Spleen (tissue), 11 donors: ENCODE measurements around the gene DDX17. TPM values are rescaled to one million over a fixed set of nuclear protein-coding genes. Genes with fewer than 3 reads are reported as not detected.

ENCODE experiments used
- DNase-seq: peaks from one replicate; pipeline ENCODE4 v3.0.0-alpha.2; 2020
- H3K27ac ChIP-seq, 8 donors: fragments of 200-600 bp; sonication (generic) in 7 of 8; 1 replicate in 4 of 8; 2 replicates in 4 of 8; pipeline versions ENCODE4 v1.5.0 to v1.8.0; 2016 to 2021; ENCODE audit warnings: inconsistent platforms in 4 of 8, mild to moderate bottlenecking in 4 of 8, moderate library complexity in 1 of 8
- H3K27me3 ChIP-seq, 7 donors: fragments of 200-600 bp; sonication (generic) in 6 of 7; replicated peaks in 1 of 7; 1 replicate in 4 of 7; 2 replicates in 3 of 7; pipeline versions ENCODE4 v1.5.0 to v1.8.0; 2016 to 2021; ENCODE audit warnings: inconsistent platforms in 3 of 7, mild to moderate bottlenecking in 1 of 7
- H3K36me3 ChIP-seq, 6 donors: fragments of 200-600 bp; sonication (generic) in 5 of 6; 1 replicate in 4 of 6; 2 replicates in 2 of 6; pipeline versions ENCODE4 v1.5.0 to v1.8.0; 2016 to 2021; ENCODE audit warnings: inconsistent platforms in 2 of 6
- H3K4me1 ChIP-seq, 6 donors: fragments of 200-600 bp; sonication (generic) in 5 of 6; 1 replicate in 3 of 6; 2 replicates in 3 of 6; pipeline versions ENCODE4 v1.5.0 to v1.8.0; 2016 to 2021; ENCODE audit warnings: inconsistent platforms in 3 of 6
- H3K4me3 ChIP-seq, 8 donors: fragments of 200-600 bp; sonication (generic) in 7 of 8; 1 replicate in 4 of 8; 2 replicates in 4 of 8; pipeline versions ENCODE4 v1.5.0 to v1.8.0; 2016 to 2021; ENCODE audit warnings: inconsistent platforms in 4 of 8, mild to moderate bottlenecking in 4 of 8, moderate library complexity in 2 of 8
- H3K9me3 ChIP-seq, 8 donors: fragments of 200-600 bp; sonication (generic) in 7 of 8; 1 replicate in 4 of 8; 2 replicates in 4 of 8; pipeline versions ENCODE4 v1.5.0 to v1.8.0; 2016 to 2021; ENCODE audit warnings: inconsistent platforms in 4 of 8
- POLR2A ChIP-seq, 3 donors: fragments of 450-650 bp; IDR thresholded peaks; one replicate each; pipeline ENCODE4 v1.5.1; 2017; ENCODE audit warnings: antibody characterized with exemption in 3 of 3, mild to moderate bottlenecking in 1 of 3
- POLR2AphosphoS5 ChIP-seq, 3 donors: sonication (generic); formaldehyde crosslinking; IDR thresholded peaks; one replicate each; pipeline ENCODE4 v1.5.1; 2017; ENCODE audit warnings: antibody characterized with exemption in 3 of 3
- WGBS, 5 donors: extraction: QIAGEN DNeasy Blood & Tissue Kit in 3 of 5; methylation state at CpG; one replicate each; pipeline versions ENCODE4 v1.1.5 to v1.1.7; 2013 to 2018; 5-methylcytosine and 5-hydroxymethylcytosine counted together
- intact Hi-C: fragments of 100-400 bp; cut with DNase I; formaldehyde crosslinking; loops from one replicate; pipeline ENCODE4 v1.15.0; 2023; ENCODE audit warnings: low total_unique reads
- polyA plus RNA-seq, 3 donors: library from polyadenylated mRNA; stranded (reverse); fragments of 200-250 nt; gene quantifications; one replicate each; pipeline ENCODE4 v1.2.1, GENCODE V29; 2013
- total RNA-seq, 7 donors: library from RNA; depleted of rRNA in 3 of 7; stranded (reverse); fragments of >200 nt in 3 of 7; fragmentation: NEBNext Ultra II Directional in 4 of 7; extraction: Animal tissue kit (Norgen Biotek cat#: 25700) in 4 of 7; gene quantifications; one replicate each; pipeline versions ENCODE4 v1.1.0 to v1.2.1, GENCODE V29; 2016 to 2021
- TF ChIP-seq, protein P1 (sequence below), 11 experiments: fragments of 200-600 bp in 7 of 11; fragments of 450-650 bp in 4 of 11; sonication (generic) in 4 of 11; IDR thresholded peaks in 8 of 11; conservative IDR thresholded peaks in 3 of 11; 1 replicate in 7 of 11; 2 replicates in 4 of 11; pipeline versions ENCODE4 v1.4.0 to v1.8.0; 2016 to 2021; ENCODE audit warnings: antibody characterized with exemption in 11 of 11, inconsistent platforms in 4 of 11, mild to moderate bottlenecking in 1 of 11
- donor health status: healthy with polysubstance abuse.
- donor health status: DM: no; HTN: no; CAD: no; lungs with moderate emphysema.
- donor health status: DM: no; HTN: no; CAD: no.
- donor health status: Bipolar disorder and iron deficiency.
- donor health status: healthy.
- donor health status: DM: no; HTN: no; CAD: no.
- donor health status: DM: yes; HTN: yes; CAD: no.

The DDX17 gene
- total and polyA plus RNA-seq, 10 donors, result 150 to 818 (median 606) TPM

DNA sequence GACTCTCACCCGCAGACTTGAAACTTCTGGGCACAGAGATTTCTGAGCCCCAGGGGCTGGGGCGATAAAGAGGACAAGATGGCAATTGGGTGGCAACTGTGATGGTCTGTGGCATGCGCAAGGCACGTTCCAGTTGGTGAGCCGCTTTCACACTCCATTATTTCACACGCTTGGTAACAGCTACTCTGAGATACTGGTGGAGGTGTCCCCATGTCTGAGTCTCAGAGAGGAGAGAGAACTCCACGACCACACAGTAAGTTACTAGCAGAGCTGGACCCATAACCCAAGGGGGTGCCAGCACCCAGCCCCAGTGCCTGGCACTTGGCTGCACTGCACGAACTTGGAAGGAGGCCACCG, 45.1 kb downstream of the DDX17 start:
- Histone ChIP-seq H3K4me1 (peaks cover 11 to 35% (median 25%) of the 10 kb centered on the region in 6 donors), H3K27me3 (peaks cover 0 to 100% (median 41%) of the 10 kb centered on the region in 7 donors), H3K27ac (no peak overlapping the region), H3K4me3 (peak overlapping the region in 2 of 8 donors; percentile 9 to 35), H3K36me3 (no peaks in the 10 kb centered on the region), H3K9me3 (no peaks in the 10 kb centered on the region)
- WGBS, 5 donors, result 49 to 60% (median 57%) methylated on average over 7 to 9 of the region's 9 CpGs
- TF ChIP-seq POLR2A (IDR thresholded peaks at IDR 0.05), result no peak
- TF ChIP-seq, protein P1, sequence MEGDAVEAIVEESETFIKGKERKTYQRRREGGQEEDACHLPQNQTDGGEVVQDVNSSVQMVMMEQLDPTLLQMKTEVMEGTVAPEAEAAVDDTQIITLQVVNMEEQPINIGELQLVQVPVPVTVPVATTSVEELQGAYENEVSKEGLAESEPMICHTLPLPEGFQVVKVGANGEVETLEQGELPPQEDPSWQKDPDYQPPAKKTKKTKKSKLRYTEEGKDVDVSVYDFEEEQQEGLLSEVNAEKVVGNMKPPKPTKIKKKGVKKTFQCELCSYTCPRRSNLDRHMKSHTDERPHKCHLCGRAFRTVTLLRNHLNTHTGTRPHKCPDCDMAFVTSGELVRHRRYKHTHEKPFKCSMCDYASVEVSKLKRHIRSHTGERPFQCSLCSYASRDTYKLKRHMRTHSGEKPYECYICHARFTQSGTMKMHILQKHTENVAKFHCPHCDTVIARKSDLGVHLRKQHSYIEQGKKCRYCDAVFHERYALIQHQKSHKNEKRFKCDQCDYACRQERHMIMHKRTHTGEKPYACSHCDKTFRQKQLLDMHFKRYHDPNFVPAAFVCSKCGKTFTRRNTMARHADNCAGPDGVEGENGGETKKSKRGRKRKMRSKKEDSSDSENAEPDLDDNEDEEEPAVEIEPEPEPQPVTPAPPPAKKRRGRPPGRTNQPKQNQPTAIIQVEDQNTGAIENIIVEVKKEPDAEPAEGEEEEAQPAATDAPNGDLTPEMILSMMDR (IDR thresholded peaks at IDR 0.05 in 8 of 11, conservative IDR thresholded peaks at IDR 0.05 in 3 of 11), result no peak
- TF ChIP-seq POLR2AphosphoS5 (IDR thresholded peaks at IDR 0.05), result no peak
- no peak for DNase-seq
- intact Hi-C loops, result no loop called here

DNA sequence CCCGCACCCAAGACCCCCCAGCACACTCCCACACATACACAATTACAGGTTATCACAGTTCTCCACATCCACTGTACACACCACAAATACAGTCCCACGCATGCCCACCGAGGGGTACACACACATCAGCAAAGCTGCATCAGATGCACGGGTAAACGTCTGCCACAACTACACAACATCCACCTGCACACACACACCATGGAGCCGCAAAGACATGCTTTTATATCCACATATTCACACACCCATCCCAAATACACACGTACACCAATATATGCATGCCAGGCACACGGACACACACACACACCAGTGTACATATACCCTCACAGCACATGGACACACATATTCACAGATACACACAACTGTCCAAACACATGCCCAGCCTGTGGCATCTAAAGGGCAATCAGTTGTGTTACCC, 45.7 kb downstream of the DDX17 start:
- Histone ChIP-seq H3K4me1 (peaks cover 11 to 41% (median 31%) of the 10 kb centered on the region in 6 donors), H3K4me3 (no peak overlapping the region), H3K27me3 (peaks cover 0 to 100% (median 47%) of the 10 kb centered on the region in 7 donors), H3K36me3 (no peaks in the 10 kb centered on the region), H3K27ac (no peak overlapping the region), H3K9me3 (no peaks in the 10 kb centered on the region)
- DNase-seq, result no peak
- WGBS, 5 donors, result 57 to 75% (median 62%) methylated on average over 8 of the region's 8 CpGs
- intact Hi-C loops, result no loop called here
- TF ChIP-seq POLR2AphosphoS5 (IDR thresholded peaks at IDR 0.05) (no peak), POLR2A (IDR thresholded peaks at IDR 0.05) (no peak)
- TF ChIP-seq, protein P1 (IDR thresholded peaks at IDR 0.05 in 8 of 11, conservative IDR thresholded peaks at IDR 0.05 in 3 of 11), result no peak

DNA sequence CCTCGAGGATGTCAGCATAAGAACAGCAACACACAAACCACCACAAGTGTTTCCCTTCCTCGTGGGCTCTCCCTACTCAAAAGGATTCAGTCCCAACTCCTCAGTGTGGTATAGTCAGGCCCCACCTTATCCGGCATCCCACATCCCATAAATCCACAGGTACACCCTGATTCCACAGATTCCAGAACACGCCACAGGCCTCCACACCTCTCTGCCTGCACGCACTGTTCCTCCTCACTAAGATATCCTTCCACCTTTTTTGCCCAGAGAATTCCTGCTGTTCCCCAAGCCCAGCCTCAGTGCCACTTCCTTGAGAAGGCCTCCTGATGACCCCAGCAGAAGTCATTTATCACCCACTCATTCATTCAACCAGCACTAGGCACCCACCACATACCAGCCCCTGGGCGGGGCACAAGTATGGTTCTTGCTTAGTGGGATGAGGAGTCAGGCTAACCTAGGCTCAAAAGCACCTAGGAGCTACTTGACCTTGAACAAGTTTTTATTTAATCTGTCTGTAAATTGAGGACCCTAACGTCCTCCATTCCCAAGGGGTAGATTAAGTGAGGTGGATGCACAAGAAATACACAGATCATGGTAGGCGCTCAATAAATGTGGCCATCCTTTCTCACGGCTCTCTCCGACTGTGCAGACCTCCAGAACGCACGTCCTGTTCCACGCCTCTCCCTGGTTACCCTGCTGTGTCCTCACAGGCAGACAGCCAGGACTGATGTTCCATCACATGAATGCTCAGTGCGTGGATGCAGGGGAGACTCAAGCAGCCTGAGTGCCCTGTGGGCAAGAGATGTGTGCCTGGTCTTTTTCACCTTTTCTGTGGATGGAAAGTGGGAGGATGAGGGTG, 49.0 kb downstream of the DDX17 start:
- peaks cover 9 to 37% (median 30%) of the 10 kb centered on the region in 6 donors for H3K4me1 ChIP-seq
- DNase-seq, result no peak
- no peaks in the 10 kb centered on the region for H3K9me3 ChIP-seq
- no peaks in the 10 kb centered on the region for H3K36me3 ChIP-seq
- 75 to 84% (median 81%) methylated on average over 14 of the region's 14 CpGs for WGBS, 5 donors
- no peak overlapping the region for H3K4me3 ChIP-seq
- intact Hi-C loops, result no loop called here
- H3K27me3 ChIP-seq, result peaks cover 0 to 100% (median 76%) of the 10 kb centered on the region in 7 donors
- TF ChIP-seq POLR2AphosphoS5 (IDR thresholded peaks at IDR 0.05) (no peak), POLR2A (IDR thresholded peaks at IDR 0.05) (no peak)
- TF ChIP-seq, protein P1 (IDR thresholded peaks at IDR 0.05 in 8 of 11, conservative IDR thresholded peaks at IDR 0.05 in 3 of 11), result no peak
- no peak overlapping the region for H3K27ac ChIP-seq

DNA sequence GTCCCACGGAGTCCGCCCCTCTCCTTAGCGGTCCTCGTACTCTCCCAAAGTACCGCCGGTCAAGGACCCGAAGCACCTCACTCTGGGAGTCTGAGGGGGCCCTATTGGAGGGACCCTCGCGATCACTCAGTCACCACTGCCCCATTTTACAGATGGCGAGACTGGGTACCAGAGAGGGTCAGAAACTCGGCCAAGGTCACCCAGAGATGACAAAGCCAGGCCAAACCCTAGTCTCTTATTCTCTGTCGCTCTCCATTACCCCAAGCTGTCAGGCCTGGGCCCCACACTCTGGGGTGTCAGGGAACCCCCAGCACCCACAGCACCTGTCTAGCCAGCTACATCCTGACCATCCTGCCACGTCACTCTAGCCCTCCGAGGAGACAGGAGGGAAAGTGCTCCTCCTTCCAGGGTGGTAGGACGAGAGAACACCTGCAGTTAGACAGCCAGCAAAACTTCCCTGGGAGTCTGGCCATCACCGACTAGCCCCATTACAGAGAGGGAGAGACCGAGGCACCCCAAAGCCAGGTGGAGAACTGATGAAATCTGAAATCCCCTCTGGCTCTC, 49.8 kb downstream of the DDX17 start:
- H3K27me3 ChIP-seq, result peaks cover 0 to 98% (median 75%) of the 10 kb centered on the region in 7 donors
- 37 to 55% (median 41%) methylated on average over 15 to 17 of the region's 17 CpGs for WGBS, 5 donors
- no peak overlapping the region for H3K27ac ChIP-seq
- intact Hi-C loops, result no loop called here
- no peak for DNase-seq
- H3K4me3 ChIP-seq, result peak overlapping the region in 4 of 8 donors; percentile 38 to 71 (median 42)
- peaks cover 2 to 30% (median 23%) of the 10 kb centered on the region in 6 donors for H3K4me1 ChIP-seq
- no peaks in the 10 kb centered on the region for H3K9me3 ChIP-seq
- TF ChIP-seq POLR2AphosphoS5 (IDR thresholded peaks at IDR 0.05) (no peak), POLR2A (IDR thresholded peaks at IDR 0.05) (no peak)
- TF ChIP-seq, protein P1 (IDR thresholded peaks at IDR 0.05 in 8 of 11, conservative IDR thresholded peaks at IDR 0.05 in 3 of 11), result no peak
- H3K36me3 ChIP-seq, result no peaks in the 10 kb centered on the region
